CD14-positive monocyte (primary cell): ENCODE results near the gene RAI1. TPM values are rescaled to one million over a fixed set of nuclear protein-coding genes. Genes with fewer than 3 reads are reported as not detected.

Source experiments
- DNase-seq, 3 donors: peaks; one replicate each; pipeline ENCODE4 v3.0.0-alpha.2; 2011 to 2022
- H2AFZ ChIP-seq: 2 replicates; pipeline ENCODE4 v1.6.0; 2012; ENCODE audit warnings: mild to moderate bottlenecking, low read depth, low read length, inconsistent platforms; ENCODE audit not compliant: insufficient read depth, poor library complexity, severe bottlenecking
- H3K27ac ChIP-seq, 2 donors: 1 replicate in 1 of 2; 2 replicates in 1 of 2; pipeline ENCODE4 v1.5.1; 2012 to 2013; ENCODE audit warnings: low read length in 2 of 2, control low read depth in 1 of 2, inconsistent platforms in 1 of 2, low read depth in 1 of 2, mild to moderate bottlenecking in 1 of 2
- H3K27me3 ChIP-seq, 2 donors: one replicate each; pipeline versions ENCODE4 v1.6.0 to v1.6.1; 2011 to 2013; ENCODE audit warnings: low read length in 2 of 2; ENCODE audit not compliant: control insufficient read depth in 2 of 2, insufficient read depth in 2 of 2
- H3K36me3 ChIP-seq, 2 donors: replicated peaks in 1 of 2; 1 replicate in 1 of 2; 2 replicates in 1 of 2; pipeline versions ENCODE4 v1.5.1 to v1.6.1; 2012 to 2013; ENCODE audit warnings: low read length in 2 of 2, control low read depth in 1 of 2, inconsistent platforms in 1 of 2, mild to moderate bottlenecking in 1 of 2; ENCODE audit not compliant: insufficient read depth in 2 of 2, control insufficient read depth in 1 of 2
- H3K4me1 ChIP-seq, 2 donors: 1 replicate in 1 of 2; 2 replicates in 1 of 2; pipeline versions ENCODE4 v1.5.1 to v1.6.1; 2012 to 2013; ENCODE audit warnings: low read length in 2 of 2, control low read depth in 1 of 2, inconsistent platforms in 1 of 2, mild to moderate bottlenecking in 1 of 2, moderate library complexity in 1 of 2; ENCODE audit not compliant: insufficient read depth in 2 of 2, control insufficient read depth in 1 of 2
- H3K4me2 ChIP-seq: replicated peaks from 2 replicates; pipeline ENCODE3; 2012; ENCODE audit warnings: low read length, moderate library complexity, mild to moderate bottlenecking; ENCODE audit not compliant: poor library complexity, severe bottlenecking; ENCODE audit errors: extremely low read depth
- H3K4me3 ChIP-seq, 3 experiments: fragments of 200-600 bp in 1 of 3; sonication (generic) in 1 of 3; replicated peaks in 1 of 3; 1 replicate in 2 of 3; 2 replicates in 1 of 3; pipeline ENCODE4 v1.5.1; 2011 to 2013; ENCODE audit warnings: low read length in 3 of 3, mild to moderate bottlenecking in 3 of 3, control low read depth in 2 of 3, low read depth in 2 of 3, inconsistent platforms in 1 of 3, moderate library complexity in 1 of 3
- H3K79me2 ChIP-seq: 2 replicates; pipeline ENCODE4 v1.6.0; 2012; ENCODE audit warnings: mild to moderate bottlenecking, control low read depth, inconsistent platforms, low read length, moderate library complexity; ENCODE audit not compliant: insufficient read depth
- H3K9ac ChIP-seq: 2 replicates; pipeline ENCODE4 v1.6.0; 2017; ENCODE audit warnings: low read length, mild to moderate bottlenecking; ENCODE audit not compliant: insufficient read depth, poor library complexity, severe bottlenecking
- H3K9me3 ChIP-seq, 2 donors: replicated peaks in 1 of 2; 1 replicate in 1 of 2; 2 replicates in 1 of 2; pipeline versions ENCODE4 v1.5.1 to v1.6.1; 2012 to 2013; ENCODE audit warnings: low read length in 2 of 2, control low read depth in 1 of 2; ENCODE audit not compliant: control insufficient read depth in 1 of 2, insufficient read depth in 1 of 2
- H4K20me1 ChIP-seq: 2 replicates; pipeline ENCODE4 v1.6.0; 2012; ENCODE audit warnings: mild to moderate bottlenecking, low read length, control low read depth, moderate library complexity; ENCODE audit not compliant: insufficient read depth
- H3K27ac Mint-ChIP-seq, 7 donors: one replicate each; pipeline ENCODE4 v1.8.0; 2020; ENCODE audit warnings: mild to moderate bottlenecking in 7 of 7, mixed read lengths in 7 of 7, moderate library complexity in 6 of 7, inconsistent platforms in 2 of 7
- H3K27me3 Mint-ChIP-seq, 3 donors: one replicate each; pipeline ENCODE4 v1.8.0; 2021 to 2022; ENCODE audit warnings: low read depth in 3 of 3, mild to moderate bottlenecking in 3 of 3, mixed read lengths in 3 of 3, moderate library complexity in 3 of 3, inconsistent platforms in 1 of 3
- H3K36me3 Mint-ChIP-seq, 2 donors: one replicate each; pipeline ENCODE4 v1.8.0; 2020; ENCODE audit warnings: mixed read lengths in 2 of 2, inconsistent platforms in 1 of 2, mild to moderate bottlenecking in 1 of 2
- H3K4me1 Mint-ChIP-seq: one replicate; pipeline ENCODE4 v1.8.0; 2020; ENCODE audit warnings: mild to moderate bottlenecking, mixed read lengths
- H3K4me3 Mint-ChIP-seq, 2 donors: one replicate each; pipeline ENCODE4 v1.8.0; 2020; ENCODE audit warnings: mild to moderate bottlenecking in 2 of 2, mixed read lengths in 2 of 2, moderate library complexity in 1 of 2
- H3K9me3 Mint-ChIP-seq, 7 donors: one replicate each; pipeline ENCODE4 v1.8.0; 2020 to 2022; ENCODE audit warnings: mixed read lengths in 7 of 7, mild to moderate bottlenecking in 6 of 7, moderate library complexity in 6 of 7, inconsistent platforms in 2 of 7
- WGBS: methylation state at CpG from one replicate; pipeline ENCODE4 v1.1.5; 2013; ENCODE audit warnings: missing lambda C conversion rate; ENCODE audit not compliant: insufficient coverage; 5-methylcytosine and 5-hydroxymethylcytosine counted together
- intact Hi-C, 2 donors: fragments of 100-400 bp; cut with micrococcal nuclease; formaldehyde crosslinking; loops; one replicate each; pipeline versions ENCODE4 v1.15.0 to v1.15.1; 2023
- polyA plus RNA-seq, 3 donors: library from polyadenylated mRNA; depleted of rRNA in 1 of 3; unstranded in 2 of 3; stranded (reverse) in 1 of 3; fragments of 300-500 nt in 2 of 3; fragments of >200 nt in 1 of 3; fragmentation: Illumina TruSeq in 2 of 3; gene quantifications; 1 replicate in 2 of 3; 2 replicates in 1 of 3; pipeline ENCODE4 v1.2.3, GENCODE V29; 2012 to 2021
- TF ChIP-seq, protein P1 (sequence below): fragments of 200-600 bp; IDR thresholded peaks from one replicate; pipeline ENCODE4 v1.8.0; 2022; ENCODE audit warnings: antibody characterized with exemption, mild to moderate bottlenecking

RAI1 gene
- polyA plus RNA-seq, 3 donors = 0.89 to 4.4 (median 1.5) TPM

DNA sequence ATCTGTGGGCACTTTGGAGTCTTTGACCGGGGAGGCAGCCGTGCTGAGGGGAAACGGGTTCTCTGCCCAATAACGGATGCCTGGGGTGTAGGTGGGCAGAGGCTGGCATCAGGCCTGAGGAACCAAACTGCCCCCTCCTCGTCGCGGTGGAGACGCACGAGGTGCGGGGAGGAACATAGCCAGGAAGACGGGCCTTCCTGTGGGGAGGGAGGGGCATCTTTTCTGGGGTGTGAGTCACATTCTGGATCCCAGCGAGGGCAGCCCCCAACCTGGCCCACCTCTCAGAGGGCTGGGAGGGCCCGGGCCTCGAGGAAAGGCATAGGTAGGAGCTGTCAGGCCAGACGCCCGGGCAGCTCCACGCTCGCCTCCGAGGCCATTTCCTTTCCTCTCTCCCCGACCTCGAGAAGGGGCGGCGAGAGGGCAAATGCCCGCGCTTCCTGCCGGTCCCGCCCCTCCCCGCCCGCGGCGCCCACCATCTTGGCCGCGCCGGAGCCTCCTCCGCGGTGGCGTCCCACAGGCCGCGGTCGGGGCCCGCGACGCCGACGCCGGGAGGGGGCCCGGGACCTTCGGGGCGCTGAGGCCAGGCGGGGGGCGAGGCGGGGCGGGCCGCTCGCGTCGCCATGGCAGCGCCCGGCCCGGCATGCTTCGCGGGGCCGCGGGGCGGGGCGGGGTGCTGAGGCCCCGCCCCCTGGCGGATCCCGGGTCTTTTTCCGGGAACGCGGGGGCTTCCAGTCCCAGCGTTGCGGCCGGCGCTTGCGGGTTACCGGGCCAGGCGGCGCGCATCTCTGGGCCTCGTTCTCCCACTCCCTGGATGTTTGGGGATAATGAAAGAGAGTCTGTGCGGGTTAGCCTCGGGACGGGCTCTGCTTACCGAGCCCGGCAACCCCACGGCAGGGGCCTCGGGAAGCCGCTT lies 13.2 kb downstream of the RAI1 start:
- peaks cover 36% of the 10 kb centered on the region for H4K20me1 ChIP-seq
- H3K36me3 ChIP-seq = no peaks in the 10 kb centered on the region
- Mint-ChIP-seq H3K27me3 (peaks cover 8% of the 10 kb centered on the region in 3 donors), H3K4me3 (peak overlapping the region; percentile 86 to 91), H3K4me1 (peaks cover 60% of the 10 kb centered on the region), H3K9me3 (no peaks in the 10 kb centered on the region), H3K36me3 (peaks cover 4 to 7% of the 10 kb centered on the region in 2 donors), H3K27ac (peak overlapping the region; percentile 94 to 99 (median 97))
- H3K9ac ChIP-seq = peak overlapping the region; percentile 83
- no peaks in the 10 kb centered on the region for H3K9me3 ChIP-seq
- H3K79me2 ChIP-seq = peaks cover 89% of the 10 kb centered on the region
- WGBS = under 1% methylated on average over 82 of the region's 90 CpGs
- H3K27ac ChIP-seq = peak overlapping the region; percentile 84 to 91
- peak overlapping the region; percentile 94 for H3K4me2 ChIP-seq
- intact Hi-C loops = loop anchor here in 1 of 2 donors (5.0 to 10.0 kb wide), 2 partner anchors 58 to 340 kb away; partner anchors contain the start of genes ATPAF2 and GID4
- H2AFZ ChIP-seq = peak overlapping the region; percentile 86
- H3K4me1 ChIP-seq = peaks cover 38 to 50% of the 10 kb centered on the region in 2 donors
- peak overlapping the region; percentile 63 to 97 (median 87) for H3K4me3 ChIP-seq
- TF ChIP-seq, protein P1, sequence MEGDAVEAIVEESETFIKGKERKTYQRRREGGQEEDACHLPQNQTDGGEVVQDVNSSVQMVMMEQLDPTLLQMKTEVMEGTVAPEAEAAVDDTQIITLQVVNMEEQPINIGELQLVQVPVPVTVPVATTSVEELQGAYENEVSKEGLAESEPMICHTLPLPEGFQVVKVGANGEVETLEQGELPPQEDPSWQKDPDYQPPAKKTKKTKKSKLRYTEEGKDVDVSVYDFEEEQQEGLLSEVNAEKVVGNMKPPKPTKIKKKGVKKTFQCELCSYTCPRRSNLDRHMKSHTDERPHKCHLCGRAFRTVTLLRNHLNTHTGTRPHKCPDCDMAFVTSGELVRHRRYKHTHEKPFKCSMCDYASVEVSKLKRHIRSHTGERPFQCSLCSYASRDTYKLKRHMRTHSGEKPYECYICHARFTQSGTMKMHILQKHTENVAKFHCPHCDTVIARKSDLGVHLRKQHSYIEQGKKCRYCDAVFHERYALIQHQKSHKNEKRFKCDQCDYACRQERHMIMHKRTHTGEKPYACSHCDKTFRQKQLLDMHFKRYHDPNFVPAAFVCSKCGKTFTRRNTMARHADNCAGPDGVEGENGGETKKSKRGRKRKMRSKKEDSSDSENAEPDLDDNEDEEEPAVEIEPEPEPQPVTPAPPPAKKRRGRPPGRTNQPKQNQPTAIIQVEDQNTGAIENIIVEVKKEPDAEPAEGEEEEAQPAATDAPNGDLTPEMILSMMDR = no peak
- peak; percentile 71 to 79 (median 79) for DNase-seq
- H3K27me3 ChIP-seq = peaks cover 0 to 4% of the 10 kb centered on the region in 2 donors

DNA sequence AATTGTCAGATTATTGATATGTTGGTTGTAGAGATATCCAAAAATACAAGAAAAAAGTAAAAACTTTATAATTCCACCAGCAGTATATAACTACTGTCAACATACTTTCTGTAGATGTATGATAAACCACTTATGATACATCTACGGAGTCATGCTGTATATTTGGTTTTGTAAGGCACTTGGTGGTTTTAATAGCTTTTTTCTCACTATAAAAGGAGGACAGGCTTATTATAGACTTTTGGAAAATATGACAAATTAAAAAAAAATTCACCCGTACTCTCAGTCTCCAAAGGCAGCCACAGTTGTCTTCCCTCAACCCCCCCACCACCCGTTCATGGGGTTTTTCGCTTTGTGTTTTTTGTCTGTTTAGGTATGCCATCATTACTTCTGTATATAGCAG lies 14.8 kb downstream of the RAI1 start:
- peaks cover 9 to 14% of the 10 kb centered on the region in 2 donors for H3K36me3 Mint-ChIP-seq
- H3K9ac ChIP-seq = no peak overlapping the region
- H3K9me3 ChIP-seq = no peaks in the 10 kb centered on the region
- no peak overlapping the region for H3K27ac ChIP-seq
- H3K36me3 ChIP-seq = no peaks in the 10 kb centered on the region
- intact Hi-C loops = loop anchor here in 1 of 2 donors (5.0 to 10.0 kb wide), 2 partner anchors 56 to 339 kb away; partner anchors contain the start of genes ATPAF2 and GID4
- DNase-seq = no peak
- no peak overlapping the region for H3K4me2 ChIP-seq
- peaks cover 47% of the 10 kb centered on the region for H4K20me1 ChIP-seq
- peaks cover 17 to 23% (median 17%) of the 10 kb centered on the region in 3 donors for H3K27me3 Mint-ChIP-seq
- WGBS = no CpG with 5 or more reads among the region's 4 CpGs
- H3K4me3 ChIP-seq = no peak overlapping the region
- H3K27me3 ChIP-seq = peaks cover 3 to 18% of the 10 kb centered on the region in 2 donors
- TF ChIP-seq, protein P1 = no peak
- H3K9me3 Mint-ChIP-seq = peaks cover 0 to 4% (median 0%) of the 10 kb centered on the region in 7 donors
- no peak overlapping the region for H3K27ac Mint-ChIP-seq
- H3K4me1 Mint-ChIP-seq = peaks cover 53% of the 10 kb centered on the region
- H3K79me2 ChIP-seq = peaks cover 94% of the 10 kb centered on the region
- H2AFZ ChIP-seq = no peak overlapping the region
- no peak overlapping the region for H3K4me3 Mint-ChIP-seq
- H3K4me1 ChIP-seq = peaks cover 25 to 46% of the 10 kb centered on the region in 2 donors
